AG04450 (cell line): ENCODE data around the gene CEP350. TPM values are rescaled to one million over a fixed set of nuclear protein-coding genes. Genes with fewer than 3 reads are reported as not detected.

Experiments used
- CTCF ChIA-PET: fragments of 300-600, 350-600 bp; formaldehyde crosslinking; extraction: SDS; loops from one replicate; lab custom pipeline; 2022; ENCODE audit warnings: antibody characterized with exemption, inconsistent platforms; lab: Charles Lee
- POLR2A ChIA-PET: fragments of 350-600 bp; formaldehyde crosslinking; extraction: SDS; loops from one replicate; lab custom pipeline; 2021; ENCODE audit warnings: antibody characterized with exemption, inconsistent platforms; lab: Yijun Ruan, JAX
- DNase-seq: peaks from one replicate; pipeline ENCODE4 v3.0.0-alpha.2; 2011; ENCODE audit warnings: low read depth, low spot score
- H3K27ac ChIP-seq: one replicate; pipeline ENCODE4 v1.5.1; 2012; ENCODE audit warnings: low read depth, low read length, control low read depth
- H3K27me3 ChIP-seq: one replicate; pipeline ENCODE4 v1.6.0; 2012; ENCODE audit warnings: low read length; ENCODE audit not compliant: control insufficient read depth, insufficient read depth
- H3K4me3 ChIP-seq: 2 replicates; pipeline ENCODE4 v1.5.1; 2011; ENCODE audit warnings: mild to moderate bottlenecking, low read depth, low read length, control low read depth
- H3K9me3 ChIP-seq: 2 replicates; pipeline ENCODE4 v1.5.1; 2012; ENCODE audit warnings: low read length; ENCODE audit not compliant: control insufficient read depth, insufficient read depth
- CTCF ChIP-seq: IDR thresholded peaks from 2 replicates; pipeline ENCODE4 v1.5.1; 2011; ENCODE audit warnings: low read depth, low read length, control low read depth, inconsistent platforms
- polyA plus RNA-seq: library from polyadenylated mRNA; depleted of rRNA; stranded (reverse); fragments of >200 nt; gene quantifications from 2 replicates; pipeline ENCODE4 v1.2.3, GENCODE V29; 2011

CEP350 gene
- polyA plus RNA-seq, 1 experiment = 18.2 TPM

DNA sequence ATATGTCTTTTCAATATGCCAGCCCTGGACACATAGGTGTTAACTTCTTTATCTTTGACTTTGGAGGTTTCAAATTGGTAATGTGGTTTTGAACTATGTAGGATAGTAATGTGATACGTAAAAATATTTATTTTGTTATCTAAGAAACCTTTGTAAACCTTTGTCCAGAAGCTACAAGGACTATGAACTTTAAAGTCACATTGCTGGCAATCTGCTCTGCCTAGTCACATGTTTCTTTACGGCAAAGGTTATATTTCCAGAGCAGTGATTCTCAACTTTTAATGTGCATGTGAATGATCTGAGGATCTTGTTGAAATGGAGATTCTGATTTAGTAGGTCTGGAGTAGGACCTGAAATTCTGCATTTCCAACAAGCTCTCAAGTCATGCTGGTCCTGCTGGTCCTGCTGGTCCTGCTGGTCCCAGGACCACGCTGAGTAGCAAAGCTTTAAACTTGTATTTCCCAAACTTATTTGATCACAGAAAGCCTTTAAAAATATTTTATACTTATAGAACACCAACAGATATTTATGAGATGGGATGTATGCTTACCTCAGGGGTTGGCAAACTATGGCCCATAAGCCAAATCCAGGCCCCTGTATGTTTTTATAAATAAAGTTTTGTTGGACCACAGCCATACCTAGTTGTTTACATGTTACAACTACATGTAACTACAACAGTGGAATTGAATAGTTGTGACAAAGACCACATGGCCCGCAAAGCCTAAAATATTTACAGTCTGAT lies 142.1 kb downstream of the CEP350 start:
- peak; percentile 24 for DNase-seq
- Histone ChIP-seq H3K27ac (peak overlapping the region; percentile 33), H3K27me3 (no peaks in the 10 kb centered on the region), H3K9me3 (no peaks in the 10 kb centered on the region), H3K4me3 (no peak overlapping the region)
- ChIA-PET POLR2A (interaction anchor here (0.7 to 3.1 kb wide), 5 partner anchors 17 to 220 kb away, joined by 3 to 37 read pairs (median 4); no protein-coding TSS in a partner anchor), CTCF (no interaction called here)
- TF ChIP-seq CTCF = no peak

- POLR2A ChIA-PET = interaction anchor here (0.7 to 3.1 kb wide), 5 partner anchors 16 to 220 kb away, joined by 3 to 37 read pairs (median 4); no protein-coding TSS in a partner anchor
- Histone ChIP-seq H3K27me3 (no peaks in the 10 kb centered on the region), H3K4me3 (no peak overlapping the region), H3K27ac (no peak overlapping the region), H3K9me3 (no peaks in the 10 kb centered on the region)
- TF ChIP-seq CTCF = no peak
- CTCF ChIA-PET = no interaction called here
- no peak for DNase-seq
These were observed 142.7 kb downstream of the CEP350 start for GRCh38 chr1:180097326-180097605.

GRCh38 chr1:180101411-180101810 lies 146.8 kb downstream of the CEP350 start:
- CTCF ChIA-PET = interaction anchor here (0.7 to 1.3 kb wide), 3 partner anchors 11 to 23 kb away, joined by 3 to 4 read pairs (median 3); no protein-coding TSS in a partner anchor
- Histone ChIP-seq H3K27me3 (no peaks in the 10 kb centered on the region), H3K9me3 (no peaks in the 10 kb centered on the region), H3K27ac (no peak overlapping the region), H3K4me3 (no peak overlapping the region)
- DNase-seq = no peak
- POLR2A ChIA-PET = interaction anchor here (2.2 to 4.4 kb wide), 3 partner anchors 12 to 53 kb away, joined by 10 to 22 read pairs (median 11); partner anchors contain the start of gene QSOX1
- TF ChIP-seq CTCF = no peak

GRCh38 chr1:180103819-180104218 lies 149.2 kb downstream of the CEP350 start:
- no peak for TF ChIP-seq CTCF
- no peak overlapping the region for H3K27ac ChIP-seq
- H3K9me3 ChIP-seq = no peaks in the 10 kb centered on the region
- no peaks in the 10 kb centered on the region for H3K27me3 ChIP-seq
- no peak for DNase-seq
- POLR2A ChIA-PET = no interaction called here
- CTCF ChIA-PET = no interaction called here
- H3K4me3 ChIP-seq = no peak overlapping the region

- Histone ChIP-seq H3K9me3 (no peaks in the 10 kb centered on the region), H3K27me3 (no peaks in the 10 kb centered on the region), H3K4me3 (no peak overlapping the region), H3K27ac (no peak overlapping the region)
- ChIA-PET CTCF (interaction anchor here (1.3 to 2.0 kb wide), 2 partner anchors 57 to 67 kb away, joined by 3 to 7 read pairs; no protein-coding TSS in a partner anchor), POLR2A (interaction anchor here (1.1 to 3.0 kb wide), 6 partner anchors 11 to 47 kb away, joined by 4 to 37 read pairs (median 8); partner anchors contain the start of gene QSOX1)
- no peak for DNase-seq
- no peak for TF ChIP-seq CTCF
These were observed 157.5 kb downstream of the CEP350 start for GRCh38 chr1:180112091-180112490.
